ENCODE measurements around the gene AK5. TPM values are rescaled to one million over a fixed set of nuclear protein-coding genes. Genes with fewer than 3 reads are reported as not detected.

The AK5 gene
- polyA plus RNA-seq, 4 donors = 2.5 to 5.9 (median 3.2) TPM

DNA sequence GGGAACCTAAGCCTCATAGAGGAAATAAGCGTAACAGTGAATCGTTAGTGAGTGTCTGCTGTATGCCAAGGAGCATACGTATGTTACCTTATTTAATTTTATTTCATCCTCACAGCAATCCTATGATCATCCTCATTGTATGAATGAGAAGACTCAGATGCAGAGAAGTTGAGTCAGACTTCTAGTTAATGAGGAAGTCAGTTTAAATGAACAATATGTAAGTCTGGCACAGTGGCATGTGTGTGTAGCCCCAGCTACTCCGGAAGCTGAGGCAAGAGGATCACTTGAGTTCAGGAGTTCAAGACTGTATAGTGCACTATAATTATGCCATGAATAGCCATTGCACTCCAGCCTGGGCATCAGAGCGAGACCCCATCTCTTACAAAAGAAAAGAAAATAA is 252.6 kb downstream of the AK5 start:
- no peak for DNase-seq (ENCODE audit: low read depth in 4 of 4, low spot score in 2 of 4)

DNA sequence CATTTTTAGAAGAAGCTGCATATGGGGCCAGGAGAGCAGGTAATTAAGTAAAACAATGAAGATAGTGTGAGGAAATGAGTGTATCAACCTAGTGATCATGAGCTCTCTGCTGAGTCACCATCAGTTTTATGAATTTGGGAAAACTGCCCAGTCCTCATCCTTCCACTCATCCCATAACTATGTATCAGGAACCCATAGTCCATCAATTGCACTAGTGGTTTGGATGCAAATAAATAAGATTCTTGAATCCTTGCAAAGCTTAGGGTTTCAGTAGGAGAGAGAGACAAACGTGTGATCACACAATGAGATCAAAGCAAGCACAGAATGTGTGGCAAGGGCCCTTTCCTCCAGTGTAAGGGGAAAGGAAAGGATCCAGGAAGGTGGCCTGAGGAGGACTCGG is 255.0 kb downstream of the AK5 start:
- DNase-seq (ENCODE audit: low read depth in 4 of 4, low spot score in 2 of 4) = no peak

DNA sequence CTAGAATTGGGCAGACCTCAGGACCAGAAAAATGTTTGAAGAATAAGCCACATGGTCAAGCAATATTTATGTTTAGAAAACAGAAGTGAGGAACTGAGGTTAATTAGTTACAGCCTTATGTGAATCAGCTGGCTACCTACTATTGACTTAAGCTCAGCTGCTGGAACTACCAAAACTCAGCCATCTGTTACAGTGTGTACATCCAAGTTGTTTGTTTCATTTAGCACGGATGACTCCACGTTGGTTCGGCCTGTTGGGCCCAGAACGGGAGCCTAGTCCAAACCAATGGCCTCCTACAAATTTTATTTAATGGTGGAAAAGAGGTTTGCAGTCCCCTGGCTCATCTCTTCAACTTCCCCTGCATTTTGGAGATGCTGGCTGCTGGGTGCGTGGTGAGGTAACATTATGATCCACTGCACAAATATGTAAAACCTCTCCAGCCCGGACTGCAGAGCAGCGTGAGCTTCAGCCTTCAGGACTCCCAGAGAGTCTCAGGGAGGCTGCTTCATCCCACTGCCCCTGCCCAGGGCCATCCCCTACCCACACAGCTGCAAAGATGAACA is 257.2 kb downstream of the AK5 start:
- no peak for DNase-seq (ENCODE audit: low read depth in 4 of 4, low spot score in 2 of 4)

DNA sequence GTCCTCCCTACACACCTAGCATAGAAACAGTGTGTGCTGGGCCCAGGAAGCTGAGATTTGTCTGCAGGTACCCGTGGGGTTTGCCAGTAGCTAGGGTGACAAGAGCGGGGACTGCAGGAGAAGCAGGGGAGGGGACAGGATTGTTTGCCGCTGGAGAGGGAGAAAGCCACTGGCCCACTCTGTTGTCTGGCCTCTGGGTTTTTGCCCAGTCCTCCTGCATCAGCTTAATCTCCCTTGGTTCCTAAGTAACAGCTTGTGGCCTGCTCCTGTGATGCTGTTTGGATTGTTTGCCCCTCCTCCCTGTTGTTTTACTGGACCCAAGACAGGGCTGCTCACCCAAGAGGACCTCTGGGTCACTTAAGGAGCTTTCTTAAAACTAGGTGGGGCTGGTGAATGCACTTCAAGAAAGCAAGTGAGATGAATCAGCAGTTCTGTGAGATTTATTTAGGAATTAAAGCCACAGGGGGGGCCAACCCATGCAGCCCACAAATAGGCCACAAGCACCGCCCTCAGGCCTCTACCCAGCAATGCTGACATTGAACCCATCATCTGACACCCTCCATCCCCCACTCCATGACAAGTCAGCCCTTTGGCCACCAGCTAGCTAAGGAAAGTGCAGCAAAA is 257.8 kb downstream of the AK5 start:
- no peak for DNase-seq (ENCODE audit: low read depth in 4 of 4, low spot score in 2 of 4)

DNA sequence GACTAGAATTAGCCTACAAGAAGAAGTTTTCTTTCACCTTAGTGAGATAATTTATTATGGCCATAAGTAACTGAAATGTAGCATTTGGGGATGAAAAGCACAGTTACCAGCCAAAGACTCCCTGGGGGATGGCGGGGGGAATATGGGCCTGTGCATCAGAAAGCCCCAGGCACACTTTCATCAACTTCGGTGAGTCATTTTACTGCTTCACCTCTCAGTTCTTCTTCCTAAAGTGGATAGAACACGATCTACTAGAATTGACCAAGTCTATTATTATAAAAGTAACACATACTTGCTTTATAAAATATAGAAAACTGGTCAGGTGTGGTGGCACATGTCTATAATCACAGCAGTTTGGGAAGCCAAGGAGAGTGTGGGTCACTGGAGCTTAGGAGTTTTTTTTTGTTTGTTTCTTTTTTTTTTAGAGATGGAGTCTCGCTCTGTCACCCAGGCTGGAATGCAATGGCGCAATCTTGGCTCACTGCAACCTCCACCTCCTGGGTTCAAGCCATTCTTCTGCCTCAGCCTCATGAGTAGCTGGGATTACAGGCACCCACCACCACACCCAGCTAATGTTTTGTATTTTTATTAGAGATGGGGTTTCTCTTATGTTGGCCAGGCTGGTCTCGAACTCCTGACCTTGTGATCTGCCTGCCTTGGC is 258.8 kb downstream of the AK5 start:
- DNase-seq (ENCODE audit: low read depth in 4 of 4, low spot score in 2 of 4) = no peak

DNA sequence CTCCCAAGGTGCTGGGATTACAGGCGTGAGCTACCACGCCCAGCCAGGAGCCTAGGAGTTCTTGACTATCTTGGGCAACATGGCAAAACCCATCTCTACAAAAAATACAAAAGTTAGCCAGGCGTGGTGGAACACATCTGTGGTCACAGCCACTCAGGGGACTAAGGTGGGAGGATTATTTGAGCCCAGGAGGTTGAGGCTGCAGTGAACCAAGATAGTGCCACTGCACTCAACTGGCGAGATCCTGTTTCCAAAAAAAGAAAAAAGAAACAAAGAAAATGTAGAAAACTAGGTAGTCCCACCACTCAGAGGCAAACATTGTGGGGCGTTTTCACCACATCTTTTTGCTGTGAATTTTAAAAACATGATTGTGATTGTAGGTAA is 259.3 kb downstream of the AK5 start:
- DNase-seq (ENCODE audit: low read depth in 4 of 4, low spot score in 2 of 4) = no peak

DNA sequence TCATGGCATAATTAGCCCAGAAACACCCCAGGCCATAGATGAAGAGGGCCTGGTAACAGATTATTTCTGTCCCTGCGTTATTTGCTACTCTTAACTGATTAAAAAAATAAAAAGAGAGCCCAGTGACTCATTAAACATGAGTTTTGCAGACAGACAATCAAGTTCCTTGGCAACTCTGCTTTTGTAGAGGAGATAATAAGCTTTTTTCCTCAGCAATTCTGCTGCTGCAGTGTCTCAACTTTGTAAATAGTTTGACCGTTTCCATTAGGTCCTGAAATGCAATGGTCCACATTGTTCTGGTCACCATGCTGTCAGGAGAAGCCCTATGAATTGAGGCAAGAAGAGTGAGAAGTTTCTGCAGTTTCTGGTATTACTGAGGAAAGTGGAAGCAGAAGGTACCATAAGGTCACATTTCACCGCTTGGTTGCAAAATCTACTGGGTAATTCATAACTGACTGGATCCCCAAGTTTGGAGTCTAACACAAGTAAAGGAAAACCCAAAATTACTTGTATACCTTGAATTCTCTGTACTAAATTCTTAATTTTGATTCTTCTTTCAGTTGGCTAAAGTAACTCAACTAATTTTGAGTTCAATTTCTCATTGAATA is 261.1 kb downstream of the AK5 start:
- DNase-seq (ENCODE audit: low read depth in 4 of 4, low spot score in 2 of 4) = no peak

DNA sequence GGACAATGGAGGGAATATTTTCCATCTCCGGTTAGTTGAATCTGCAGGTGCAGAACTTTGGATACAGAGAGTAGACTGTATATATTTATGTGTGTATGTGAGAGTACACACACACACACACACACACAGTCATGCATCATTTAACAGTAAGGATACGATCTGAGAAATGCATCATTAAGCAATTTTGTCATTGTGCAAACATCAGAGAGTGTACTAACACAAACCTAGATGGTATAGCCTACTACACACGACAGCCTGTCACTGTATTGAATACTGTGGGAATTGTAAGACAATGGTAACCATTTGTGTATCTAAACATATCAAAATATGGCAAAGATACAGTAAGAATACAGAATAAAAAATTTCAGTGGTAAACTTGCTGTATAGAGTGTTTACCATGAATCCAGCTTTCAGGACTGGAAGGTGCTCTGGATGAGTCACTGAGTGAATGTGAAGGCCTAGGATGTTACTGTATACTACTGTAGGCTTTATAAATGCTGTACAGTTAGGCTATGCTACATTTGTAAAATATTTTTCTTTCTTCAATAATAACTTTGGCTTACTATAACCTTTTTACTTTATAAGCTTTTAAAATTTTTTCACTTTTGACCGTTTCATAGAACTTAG is 262.1 kb downstream of the AK5 start:
- no peak for DNase-seq (ENCODE audit: low read depth in 4 of 4, low spot score in 2 of 4)

DNA sequence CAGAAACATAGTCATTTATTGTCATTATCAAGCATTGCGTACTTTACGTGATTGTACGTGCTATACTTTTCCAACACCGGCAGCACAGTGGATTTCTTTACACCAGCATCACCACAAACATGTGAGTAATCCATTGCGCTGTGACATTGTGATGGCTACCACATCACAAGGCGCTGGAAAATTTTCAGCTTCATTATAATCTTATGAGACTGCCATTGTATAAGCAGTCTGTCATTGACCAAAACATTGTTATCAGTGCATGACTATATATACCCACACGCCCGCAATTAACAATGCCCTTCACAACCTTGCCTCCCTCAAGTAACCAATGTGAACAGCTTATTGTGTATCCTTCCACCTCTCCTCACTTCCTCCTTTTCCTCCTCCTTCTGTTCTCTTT is 263.0 kb downstream of the AK5 start:
- DNase-seq (ENCODE audit: low read depth in 4 of 4, low spot score in 2 of 4) = no peak

DNA sequence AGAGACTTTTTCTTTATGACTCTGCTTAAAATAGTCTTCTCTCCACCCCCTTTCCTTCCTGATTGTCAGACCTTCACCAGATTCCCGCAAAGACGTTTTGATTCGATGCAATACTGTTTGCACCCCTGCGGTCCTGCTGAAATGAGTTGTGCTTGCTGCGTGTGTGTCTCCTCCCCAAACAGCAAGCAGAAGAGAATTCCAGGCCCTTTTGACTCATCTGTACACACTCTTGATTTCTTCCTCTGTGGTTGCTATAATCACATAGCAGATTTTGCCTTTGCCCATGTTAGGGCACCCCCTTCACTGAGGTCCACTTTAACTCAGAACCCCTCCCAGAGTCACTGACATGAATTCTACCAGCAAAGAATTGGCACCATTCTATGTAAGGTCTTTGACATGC is 264.2 kb downstream of the AK5 start:
- no peak for DNase-seq (ENCODE audit: low read depth in 4 of 4, low spot score in 2 of 4)

DNA sequence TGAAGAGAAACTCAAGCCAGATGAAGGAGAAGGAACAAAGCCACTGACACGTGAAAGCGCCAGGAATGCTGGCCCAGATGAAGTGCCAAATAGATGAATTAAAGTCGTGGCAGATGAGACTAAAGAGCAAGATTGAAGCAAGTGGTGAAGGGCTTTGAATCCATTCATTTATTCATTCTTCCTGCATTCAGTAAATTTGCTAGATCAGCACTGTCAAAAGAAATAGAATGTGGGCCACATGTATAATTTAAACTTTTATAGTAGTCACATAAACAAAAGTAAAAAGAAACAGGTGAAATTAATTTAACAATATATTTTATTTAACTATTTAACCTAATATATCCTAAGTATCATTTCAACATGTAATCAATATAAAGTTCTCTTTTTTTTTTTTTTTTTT is 265.1 kb downstream of the AK5 start:
- no peak for DNase-seq (ENCODE audit: low read depth in 4 of 4, low spot score in 2 of 4)

DNA sequence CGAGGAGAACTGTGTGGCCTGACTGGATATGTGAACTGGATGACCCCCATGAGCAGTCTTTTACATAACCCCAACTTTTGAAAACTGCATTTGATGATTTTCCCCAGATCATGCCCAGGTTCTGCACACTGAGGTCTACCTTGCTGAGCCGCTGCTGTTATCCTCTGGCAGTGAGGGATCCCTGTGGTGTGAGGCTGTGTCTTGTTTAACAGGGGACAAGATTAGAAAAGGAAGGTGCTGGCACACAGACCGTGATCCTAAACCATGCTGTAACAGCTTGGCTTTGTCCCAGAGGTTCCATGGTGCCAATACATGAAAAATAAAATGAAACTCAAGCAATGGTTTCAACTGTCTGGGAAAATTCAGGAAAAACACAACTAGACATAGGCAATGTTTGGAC is 266.5 kb downstream of the AK5 start:
- DNase-seq (ENCODE audit: low read depth in 4 of 4, low spot score in 2 of 4) = no peak

DNA sequence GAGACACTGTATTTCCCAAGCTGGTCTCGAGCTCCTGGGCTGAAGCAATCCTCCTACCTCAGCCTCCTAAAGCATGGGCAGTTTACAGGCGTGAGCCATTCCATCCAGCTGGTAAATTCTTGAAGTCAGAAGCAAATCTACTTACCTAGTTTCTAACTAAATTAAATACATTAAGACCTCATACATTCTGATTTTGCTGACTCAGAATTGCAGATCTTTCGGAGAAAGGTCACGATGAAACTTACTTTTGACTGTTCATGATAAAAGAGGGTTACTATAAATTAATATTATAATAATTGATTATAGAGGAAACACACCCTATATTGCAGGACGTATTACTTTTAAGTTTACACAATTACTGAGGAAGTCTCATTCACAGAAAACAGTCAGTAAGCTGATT is 268.3 kb downstream of the AK5 start:
- DNase-seq (ENCODE audit: low read depth in 4 of 4, low spot score in 2 of 4) = no peak

DNA sequence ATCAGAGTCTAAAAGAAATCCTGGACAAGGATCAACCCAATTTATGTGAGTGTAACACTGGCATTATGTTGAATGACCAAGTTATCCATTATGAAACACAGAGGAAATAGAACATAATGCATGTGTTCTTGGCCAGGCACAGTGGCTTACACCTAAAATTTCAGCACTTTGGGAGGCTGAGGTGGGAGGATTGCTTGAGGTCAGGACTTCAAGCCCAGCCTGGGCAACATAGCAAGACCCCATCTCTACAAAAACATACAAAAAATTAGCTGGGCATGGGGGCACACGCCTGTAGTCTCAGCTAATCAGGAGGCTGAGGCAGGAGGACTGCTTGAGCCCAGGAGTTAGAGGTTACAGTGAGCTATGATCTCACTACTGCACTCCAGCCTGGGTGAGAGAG is 270.8 kb downstream of the AK5 start:
- DNase-seq (ENCODE audit: low read depth in 4 of 4, low spot score in 2 of 4) = no peak

DNA sequence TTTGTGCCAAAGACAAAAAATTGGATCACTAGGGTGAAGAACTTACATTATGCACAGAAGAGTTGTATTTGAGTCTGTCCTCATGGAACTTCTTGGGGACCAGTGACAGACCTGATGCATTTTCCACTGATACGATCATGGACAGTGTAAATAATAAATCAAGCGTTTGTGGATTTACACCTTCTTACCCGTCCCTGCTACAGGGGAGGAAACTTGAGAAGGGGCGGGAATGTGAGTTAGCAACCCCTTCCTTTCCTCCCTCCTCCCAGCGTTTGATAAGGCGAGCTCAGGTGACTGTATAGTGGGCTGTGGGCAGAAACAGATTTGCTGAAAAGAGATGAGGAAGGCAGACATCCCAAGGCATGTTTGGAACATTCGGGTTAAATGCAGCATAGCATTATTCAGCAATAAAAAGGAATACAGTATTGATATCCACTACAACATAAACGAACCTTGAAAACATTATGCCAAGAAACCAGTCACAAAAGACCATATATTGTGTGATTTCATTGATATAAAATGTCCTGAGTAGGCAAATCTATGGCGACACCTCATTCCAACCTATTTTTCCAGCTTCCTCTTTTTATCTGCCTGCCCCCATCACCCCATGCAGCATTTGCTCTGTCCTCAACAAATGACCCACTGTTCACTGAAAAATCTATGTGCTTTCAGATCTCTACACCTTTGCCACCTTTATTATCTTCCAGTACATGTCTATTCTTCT is 271.9 kb downstream of the AK5 start:
- DNase-seq (ENCODE audit: low read depth in 4 of 4, low spot score in 2 of 4) = no peak

DNA sequence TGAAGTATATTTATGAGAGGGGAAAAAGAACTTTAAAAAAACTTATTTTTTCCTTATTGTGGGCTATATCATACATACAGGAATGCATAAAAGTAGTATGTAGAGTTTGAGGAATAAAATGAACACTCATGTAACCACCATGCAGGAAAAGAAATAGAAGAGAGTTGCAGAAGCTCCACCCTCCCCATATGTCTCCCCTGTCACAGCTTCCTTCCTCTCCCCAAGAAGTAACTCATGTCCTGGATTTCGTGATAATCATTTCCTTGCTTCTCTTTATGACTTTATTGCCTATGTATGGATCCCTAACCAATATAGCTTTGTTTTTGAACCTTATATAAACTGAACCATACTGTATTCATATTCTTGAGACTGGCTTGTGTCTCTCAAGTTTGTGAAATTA is 274.2 kb downstream of the AK5 start:
- no peak for DNase-seq (ENCODE audit: low read depth in 4 of 4, low spot score in 2 of 4)

DNA sequence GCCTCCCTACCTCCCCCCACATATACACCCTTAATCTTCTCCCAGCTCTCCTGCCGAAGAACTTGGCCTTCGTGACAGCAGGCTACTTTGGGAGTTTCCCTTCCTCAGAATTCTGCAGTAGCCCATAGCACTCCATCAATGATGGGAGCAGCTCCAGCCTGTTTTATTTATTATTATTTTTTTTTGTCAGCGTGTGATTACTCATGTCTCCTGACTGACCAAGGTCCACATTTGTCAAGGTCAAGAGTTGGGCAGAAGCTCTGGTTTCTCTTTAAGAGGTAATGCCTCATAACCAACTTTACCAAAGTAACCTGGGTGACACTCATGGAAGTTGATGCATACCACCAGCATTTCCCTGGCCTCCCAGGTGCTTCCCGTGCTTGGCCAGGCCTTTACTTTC is 275.2 kb downstream of the AK5 start:
- DNase-seq (ENCODE audit: low read depth in 4 of 4, low spot score in 2 of 4) = no peak

DNA sequence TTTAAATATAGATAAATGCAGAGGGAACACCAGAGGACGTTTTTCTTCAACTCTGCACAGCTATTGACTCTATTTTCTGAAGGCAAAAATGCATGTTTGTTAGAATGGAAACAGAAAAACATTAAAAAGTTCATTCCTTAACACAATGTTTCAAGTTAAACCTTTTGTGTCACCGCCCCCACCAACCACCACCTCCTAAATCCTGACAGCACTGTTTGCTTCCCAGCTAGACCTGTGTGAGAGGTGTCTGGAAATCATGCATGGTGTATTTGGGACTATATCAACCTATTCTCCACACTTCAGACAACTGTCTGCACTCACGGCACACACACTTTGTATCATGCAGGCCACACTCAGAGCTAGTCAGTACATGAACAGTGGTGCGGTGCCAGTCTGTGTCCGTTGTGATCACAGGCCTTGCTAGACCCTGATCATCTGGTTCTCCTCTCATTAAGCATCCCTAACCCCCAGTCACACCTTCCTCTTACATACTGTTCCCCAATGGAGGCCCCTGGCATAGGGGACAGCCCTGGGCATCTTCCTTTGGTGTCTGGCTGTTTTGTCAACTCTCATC is 276.9 kb downstream of the AK5 start:
- DNase-seq (ENCODE audit: low read depth in 4 of 4, low spot score in 2 of 4) = no peak

DNA sequence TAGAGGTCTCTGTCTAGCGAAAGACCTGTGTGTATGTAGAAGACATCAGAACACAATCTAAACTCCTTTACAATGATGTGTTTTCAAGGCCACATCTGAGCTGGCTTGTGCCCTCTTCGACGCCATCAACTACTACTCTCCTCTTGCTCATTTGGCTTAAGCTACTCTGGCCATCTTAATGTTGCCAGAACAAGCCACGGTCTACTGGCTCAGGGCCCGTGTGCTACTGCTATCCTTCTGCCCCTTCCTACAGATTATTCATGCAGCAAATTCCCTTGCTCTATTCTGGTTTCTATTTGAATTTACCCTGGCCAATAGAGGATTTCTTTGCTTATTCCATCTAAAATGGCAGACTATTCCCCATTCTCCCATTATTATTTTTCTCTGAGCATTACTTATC is 278.9 kb downstream of the AK5 start:
- DNase-seq (ENCODE audit: low read depth in 4 of 4, low spot score in 2 of 4) = no peak

DNA sequence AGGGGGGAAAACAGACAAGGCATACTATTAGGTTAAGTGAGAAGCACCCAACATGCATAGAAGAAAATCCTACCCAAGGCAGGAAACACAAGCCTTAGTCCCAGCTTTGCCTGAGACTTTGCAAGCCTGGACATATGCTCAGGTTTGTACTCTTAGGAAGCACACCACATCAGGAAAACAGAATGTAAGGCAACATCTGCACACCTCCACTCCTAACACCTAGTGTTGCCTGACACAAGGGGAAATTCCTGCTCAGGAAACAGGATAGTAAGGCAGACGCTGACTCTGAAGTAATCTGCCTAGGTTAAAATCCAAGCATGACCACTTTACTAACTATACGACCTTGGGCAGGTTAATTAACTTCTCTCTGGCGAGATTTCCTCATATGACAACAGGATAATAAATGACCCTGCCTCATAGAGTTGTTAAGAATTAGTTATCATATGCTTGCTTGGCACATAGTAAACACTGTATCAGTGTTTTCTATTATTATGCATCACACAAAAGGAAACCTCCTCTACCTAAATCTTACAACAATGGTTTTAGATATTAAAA is 280.9 kb downstream of the AK5 start:
- DNase-seq (ENCODE audit: low read depth in 4 of 4, low spot score in 2 of 4) = no peak
